GM18508 (cell line): Measurements from ENCODE around the gene EVX1.

Source experiments
- ATAC-seq: cut with Tn5 transposase; IDR thresholded peaks from one replicate; pipeline ENCODE4 v1.9.1; 2021; ENCODE audit warnings: moderate number of reproducible peaks; ENCODE audit not compliant: insufficient read depth, unreplicated experiment

The EVX1 gene

DNA sequence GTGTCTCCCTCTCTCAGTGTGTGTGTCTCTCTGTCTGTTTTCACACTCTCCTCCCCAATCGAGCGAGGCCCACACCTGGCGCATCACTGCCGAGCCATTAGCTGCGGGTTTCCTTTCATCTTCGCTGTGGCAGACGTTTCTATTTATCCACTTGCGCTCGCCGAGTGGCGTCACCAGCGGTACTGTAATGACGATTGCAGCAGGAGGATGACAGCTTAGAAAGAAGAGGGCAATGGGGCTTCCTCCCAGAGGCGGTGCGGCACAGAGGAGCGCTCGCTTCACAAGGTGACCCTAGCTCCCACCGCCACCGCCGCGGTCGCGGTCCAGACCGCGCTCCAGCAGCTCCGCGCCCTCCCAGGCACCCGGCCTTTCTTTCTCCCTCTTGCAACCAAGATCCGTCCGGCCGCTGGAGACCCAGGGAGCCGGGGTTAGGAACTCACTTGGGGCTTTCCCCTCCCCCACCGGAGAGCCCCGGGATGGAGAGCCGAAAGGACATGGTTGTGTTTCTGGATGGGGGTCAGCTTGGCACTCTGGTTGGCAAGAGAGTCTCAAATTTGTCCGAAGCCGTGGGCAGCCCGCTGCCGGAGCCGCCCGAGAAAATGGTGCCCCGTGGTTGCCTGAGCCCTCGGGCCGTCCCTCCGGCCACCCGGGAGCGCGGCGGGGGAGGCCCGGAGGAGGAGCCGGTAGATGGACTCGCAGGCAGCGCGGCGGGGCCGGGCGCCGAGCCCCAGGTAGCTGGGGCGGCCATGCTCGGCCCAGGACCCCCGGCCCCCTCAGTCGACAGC is at the start of gene EVX1:
Gene EVX1 (plus strand): TSS at position 248 of the 785 bp plus-strand sequence. CDS start 229 bp downstream, at position 477.
- no peak for ATAC-seq

DNA sequence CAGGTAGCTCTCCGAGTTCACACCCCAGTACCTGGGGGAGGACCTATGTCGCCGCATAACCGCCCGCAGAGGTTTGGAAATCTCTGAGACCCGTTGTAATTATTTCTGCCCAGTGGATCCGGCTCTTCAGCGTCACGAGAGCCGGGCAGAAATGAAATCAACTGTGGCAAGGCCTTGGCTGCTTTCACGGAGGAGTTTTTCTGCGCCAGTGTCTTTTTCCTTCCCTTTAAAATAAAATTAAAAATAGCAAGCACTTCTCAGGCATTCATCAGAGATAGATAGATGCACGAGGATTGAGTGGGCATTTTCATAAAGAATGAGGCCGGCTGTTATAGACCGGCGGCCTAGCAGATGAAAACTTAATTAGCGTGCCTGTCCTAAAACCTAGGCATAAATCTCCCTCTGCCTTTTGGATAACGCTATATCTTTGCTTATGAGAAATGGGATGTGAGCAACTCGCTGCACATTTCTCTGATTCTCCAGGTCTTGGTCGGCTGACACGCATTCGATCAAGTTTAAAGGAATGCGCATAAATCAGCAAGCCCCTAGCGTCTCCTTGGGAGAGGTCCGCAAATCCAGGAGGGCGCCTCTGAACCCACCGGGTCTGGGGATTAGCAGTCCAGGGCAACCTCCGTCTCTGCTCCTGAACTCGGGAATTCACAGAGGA is 49.1 kb upstream of the EVX1 start:
- ATAC-seq = no peak

DNA sequence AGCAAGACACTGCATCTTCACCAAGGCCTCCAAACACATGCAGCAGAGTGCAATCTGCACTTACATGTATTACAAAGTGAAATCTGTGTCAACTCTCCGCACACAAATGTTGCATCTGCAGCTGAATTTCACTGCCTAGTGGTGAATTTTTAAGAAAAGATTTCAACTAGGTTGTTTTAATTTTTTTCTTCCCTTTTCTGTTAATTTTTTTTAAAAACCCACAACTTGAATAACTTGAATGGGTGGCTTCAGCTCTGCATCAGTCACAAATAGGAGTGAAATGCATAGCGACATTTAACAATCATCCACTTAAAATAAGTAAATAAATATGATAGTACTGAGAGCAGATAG is 48.6 kb upstream of the EVX1 start:
- ATAC-seq = no peak

DNA sequence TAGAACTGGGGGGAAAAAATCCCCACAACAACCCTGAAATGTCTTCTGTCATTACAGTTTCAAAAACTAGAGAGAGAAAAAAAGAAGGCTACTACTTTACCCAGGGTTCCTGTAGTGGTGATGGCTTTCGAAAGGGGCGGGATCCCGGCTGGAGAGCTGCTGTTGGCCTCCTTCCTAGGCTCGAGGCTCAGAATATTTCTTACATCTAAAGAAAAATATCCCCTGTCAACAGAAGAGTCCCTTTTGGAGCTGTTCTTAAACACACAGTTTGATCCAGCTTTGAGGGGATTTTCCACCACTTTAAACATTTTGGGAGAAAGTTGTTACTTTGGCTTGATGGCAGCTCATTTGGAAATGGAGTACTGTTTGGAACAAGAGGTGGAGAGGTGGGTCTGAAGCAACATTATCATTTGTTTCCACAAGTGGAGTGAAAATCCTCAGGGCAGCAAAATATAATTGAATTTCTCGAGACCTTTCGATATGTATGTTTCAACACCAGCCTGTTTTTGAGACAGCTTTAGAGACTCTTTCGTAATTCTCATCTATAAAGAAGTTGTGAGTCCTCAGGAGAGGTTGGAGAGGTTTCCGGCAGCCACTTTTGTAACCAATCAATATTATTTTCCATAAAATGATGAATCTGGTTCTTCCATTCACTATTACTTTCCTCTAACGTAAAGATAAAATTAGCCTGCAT is 47.8 kb upstream of the EVX1 start:
- no peak for ATAC-seq

DNA sequence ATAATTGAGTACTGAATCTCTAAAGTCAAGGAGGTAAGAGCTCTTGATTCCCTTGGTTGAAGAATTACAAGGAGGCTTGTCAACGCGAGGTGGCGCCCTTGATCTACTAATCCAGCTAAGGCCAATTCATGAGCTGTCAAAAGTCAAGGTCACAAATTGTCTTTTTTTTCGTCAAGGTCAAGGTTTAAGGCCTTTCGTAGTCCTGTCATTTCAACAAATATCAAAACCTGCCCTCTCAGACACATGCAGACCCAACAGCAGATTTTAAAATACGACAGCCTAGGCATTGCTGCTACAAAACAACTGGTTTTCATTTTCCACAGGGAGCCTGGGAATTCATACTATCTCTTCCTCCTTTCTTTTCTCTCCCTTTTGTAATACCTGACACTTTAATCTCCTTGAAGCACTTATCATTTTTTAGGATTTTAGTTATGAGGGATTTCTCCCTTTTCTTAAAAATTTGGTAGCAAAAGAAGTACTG is 46.3 kb upstream of the EVX1 start:
- ATAC-seq = no peak

DNA sequence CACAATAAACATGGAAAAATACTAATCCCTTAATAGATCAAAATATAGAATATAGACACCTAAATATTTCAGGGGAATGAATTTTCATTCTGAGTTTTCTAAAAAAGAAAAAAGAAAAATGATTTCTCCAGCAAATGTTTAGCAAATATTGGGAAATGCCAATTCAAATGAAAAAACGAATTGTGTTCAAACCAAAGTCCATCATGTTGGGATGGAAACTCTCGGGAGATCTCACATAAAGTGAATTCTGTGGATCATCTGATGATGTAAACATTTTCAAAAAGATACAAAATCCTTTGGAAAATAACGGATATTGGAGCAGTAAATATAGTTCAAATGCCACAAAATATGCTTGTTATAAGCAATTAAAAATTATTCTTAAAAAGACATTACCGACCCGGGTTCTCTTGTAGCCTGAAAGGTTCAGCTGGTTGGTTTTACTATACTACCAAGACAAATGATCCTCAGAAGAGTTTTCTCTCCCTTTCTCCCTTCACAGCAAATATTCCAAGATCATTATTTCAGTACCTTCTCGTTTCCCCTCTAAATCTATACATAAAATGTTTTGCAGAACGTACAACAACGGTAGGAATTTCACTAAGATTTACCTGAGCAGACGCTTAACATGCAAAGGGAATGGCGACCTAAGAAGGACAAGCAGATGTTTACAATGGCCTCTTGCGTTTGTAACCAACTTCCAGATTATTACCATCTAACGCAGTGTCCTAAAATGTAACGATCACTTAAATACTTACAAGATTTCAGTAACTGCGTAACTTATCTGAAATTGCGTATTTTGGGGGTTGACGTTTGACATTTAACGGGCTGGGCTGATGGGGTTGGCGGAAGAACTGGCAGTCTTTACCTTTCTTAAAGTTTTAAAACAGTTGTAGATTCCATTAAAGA is 45.2 kb upstream of the EVX1 start:
- ATAC-seq = no peak

DNA sequence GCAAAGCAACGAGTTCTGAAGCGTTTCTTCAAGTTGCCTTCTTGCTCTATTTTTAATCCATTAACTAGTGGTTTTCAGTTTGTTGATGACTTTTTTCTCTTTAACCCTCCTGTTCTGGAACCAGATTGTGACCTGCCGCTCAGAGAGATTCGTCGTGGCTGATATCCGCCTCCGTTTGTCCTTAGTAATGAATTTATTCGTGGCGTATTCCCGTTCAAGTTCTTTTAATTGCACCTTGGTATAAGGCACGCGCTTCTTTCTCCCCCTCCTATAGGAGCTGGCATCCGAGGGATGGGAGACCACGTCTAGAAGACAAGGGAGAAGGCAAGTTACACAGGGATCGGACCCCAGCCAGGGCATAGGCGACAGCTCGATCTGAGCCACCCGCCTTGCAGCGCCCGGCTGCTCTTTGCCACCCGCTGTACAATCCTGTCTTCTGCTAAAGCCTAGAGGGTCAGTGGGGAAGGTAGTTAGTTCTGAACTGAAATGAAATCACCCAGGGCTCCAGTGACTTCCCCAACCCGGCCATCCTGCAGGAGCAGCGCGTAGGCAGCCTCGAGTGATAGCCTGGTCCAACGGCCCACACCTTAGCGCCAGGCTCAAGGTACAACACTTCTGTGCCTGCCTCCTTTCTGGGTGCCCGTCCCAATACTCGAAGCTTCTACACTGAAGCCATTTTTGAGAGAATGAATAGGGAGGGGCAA is 44.3 kb upstream of the EVX1 start:
- no peak for ATAC-seq

DNA sequence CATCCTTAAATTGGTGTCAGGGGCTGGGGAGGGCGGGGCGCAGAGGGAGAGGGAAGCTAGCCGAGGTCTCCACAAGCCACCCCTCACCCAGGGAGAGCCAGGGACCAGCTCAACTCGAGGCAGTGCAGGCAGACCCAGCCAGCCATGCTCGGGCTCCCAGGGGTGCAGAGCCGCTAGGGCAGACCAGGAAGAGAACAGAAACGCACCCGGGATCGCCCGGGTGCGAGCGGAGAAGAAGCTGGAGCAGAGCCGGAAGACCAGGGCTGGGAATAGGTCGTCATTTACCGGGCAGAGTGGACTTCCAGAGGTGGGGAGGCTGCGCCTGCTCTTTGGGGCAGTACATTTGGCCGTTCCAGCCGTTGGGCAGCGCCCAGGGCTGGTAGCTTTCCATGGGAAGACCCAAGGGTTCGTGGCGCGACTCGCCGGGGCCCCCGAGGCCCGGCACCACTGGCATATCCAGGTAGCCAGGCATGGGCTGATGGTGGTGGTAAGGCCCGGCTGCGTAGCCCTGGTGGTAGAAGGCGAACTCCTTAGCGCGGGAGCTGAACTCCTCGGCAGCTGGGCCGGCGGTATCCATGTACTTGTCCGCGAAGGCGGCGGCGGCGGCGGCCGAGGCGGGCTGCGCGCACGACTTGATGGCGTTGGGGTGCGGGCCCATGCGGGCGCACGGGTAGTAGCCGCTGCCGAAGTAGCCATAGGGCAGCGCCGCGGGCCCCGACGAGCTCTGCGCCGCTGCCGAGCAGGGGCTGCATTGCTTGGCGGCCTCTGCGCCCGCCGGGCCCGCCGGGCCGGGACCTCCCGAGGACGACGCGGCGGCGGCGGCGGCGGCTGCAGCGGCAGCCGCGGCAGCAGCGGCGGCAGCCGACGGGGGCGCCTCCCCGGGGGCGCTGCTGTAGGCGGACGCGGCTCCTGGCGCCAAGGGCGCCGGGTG is 43.5 kb upstream of the EVX1 start:
- ATAC-seq = no peak

DNA sequence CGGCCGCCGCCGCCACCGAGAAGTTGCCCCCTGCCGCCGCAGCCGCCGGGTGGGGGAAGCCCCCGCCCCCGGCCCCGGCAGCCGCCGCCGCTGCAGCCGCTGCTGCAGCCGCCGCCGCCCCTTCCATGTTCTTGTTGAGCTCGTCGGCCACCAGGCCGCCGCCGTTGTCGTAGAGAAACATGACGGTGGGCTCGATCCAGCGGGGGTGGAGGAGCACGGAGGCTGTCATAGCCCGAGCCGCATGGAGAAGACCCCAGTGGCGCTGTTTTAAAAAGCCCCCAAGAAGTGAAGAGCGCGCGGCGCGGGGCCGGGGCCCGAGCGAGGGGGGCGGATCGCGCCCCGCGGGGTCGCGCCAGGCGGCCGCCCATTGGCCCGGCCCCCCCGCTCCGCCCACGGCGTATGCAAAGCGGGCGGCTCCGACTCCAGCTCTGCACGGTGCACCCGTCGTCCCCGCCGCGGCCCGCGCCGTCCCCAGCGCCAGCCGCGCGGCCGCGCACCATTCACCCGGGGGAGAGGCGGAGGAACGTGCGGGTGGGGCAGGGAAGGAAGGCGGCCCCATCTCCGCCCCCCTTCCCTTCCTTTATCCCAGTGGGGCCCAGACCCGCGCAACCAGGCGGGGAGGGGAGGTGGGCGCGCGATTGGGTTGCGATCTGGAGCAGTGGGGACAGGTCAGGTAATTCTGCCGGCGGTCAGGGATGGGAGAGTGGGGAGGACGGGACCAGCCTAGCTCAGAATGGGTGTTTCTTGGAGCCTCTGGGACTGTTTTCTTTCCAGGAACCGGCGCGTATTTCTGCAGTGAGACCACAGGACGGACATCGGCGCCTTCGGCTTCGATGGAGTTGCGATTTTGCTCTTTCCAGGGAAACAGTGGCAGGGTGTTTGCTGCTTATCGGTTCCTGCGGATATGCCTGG is 42.5 kb upstream of the EVX1 start, which contains the start of gene HOXA13:
Gene HOXA13 (minus strand): TSS at position 243 of the 912 bp plus-strand sequence. CDS start 14 bp downstream, at position 229.
- ATAC-seq = no peak

DNA sequence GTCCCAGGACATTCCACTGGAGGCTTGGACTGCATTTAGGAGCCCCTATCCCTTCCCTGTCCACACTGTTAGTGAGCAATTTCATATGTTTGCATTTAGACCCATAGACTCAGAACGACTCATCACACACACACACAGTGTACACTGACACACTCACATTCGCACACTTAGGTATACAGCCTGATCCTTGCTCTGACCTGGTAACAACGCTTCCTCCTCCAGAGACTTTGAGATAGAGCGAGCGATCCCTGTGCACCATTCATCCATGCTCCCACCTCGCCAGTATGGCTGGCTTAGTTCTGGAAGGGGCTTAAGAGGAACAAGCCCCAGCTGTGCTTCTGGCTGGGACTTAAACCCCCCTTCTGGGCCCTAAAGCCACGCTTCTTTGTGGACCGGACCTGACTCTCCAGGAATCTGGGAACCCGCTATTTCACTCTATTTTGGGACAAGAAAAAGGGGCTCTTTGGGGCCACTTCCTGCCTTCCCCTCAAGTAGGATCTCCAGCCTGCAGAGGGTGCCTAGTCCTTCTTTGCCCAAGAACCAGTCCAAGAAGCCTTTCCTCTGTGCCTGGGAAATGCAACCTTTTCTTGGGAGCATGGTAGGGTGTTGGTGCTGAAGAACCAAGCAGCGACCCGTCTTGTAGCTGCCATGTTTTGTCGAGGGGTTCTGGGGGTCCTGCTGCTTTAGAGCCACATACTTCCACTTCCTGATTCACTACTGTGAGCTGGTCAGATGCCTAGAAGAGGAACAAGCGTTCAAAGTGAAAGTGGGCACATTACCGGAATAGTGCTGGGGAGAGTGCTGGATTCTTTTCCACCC is 41.6 kb upstream of the EVX1 start:
- ATAC-seq = no peak

DNA sequence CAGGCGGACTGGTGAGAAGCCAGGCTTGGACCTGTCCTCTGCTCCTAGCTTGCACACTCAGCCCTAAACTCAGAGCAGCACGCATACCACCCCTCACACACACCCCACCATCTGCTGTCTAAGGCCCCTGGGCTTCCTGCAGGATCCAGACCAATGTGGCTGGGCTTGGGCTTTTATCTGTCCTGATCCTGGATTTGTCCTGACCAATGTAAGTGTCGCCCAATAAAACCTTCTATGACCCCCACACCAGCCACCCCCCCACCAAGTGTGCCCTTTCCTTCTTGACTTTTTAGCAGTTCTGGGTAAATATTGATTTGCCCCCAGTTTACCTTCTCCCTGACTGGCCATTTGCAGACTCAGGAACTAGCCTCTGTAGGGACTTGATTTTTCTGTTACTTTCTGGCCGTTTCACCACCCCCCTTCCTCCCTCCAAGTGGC is 41.0 kb upstream of the EVX1 start:
- ATAC-seq = no peak

DNA sequence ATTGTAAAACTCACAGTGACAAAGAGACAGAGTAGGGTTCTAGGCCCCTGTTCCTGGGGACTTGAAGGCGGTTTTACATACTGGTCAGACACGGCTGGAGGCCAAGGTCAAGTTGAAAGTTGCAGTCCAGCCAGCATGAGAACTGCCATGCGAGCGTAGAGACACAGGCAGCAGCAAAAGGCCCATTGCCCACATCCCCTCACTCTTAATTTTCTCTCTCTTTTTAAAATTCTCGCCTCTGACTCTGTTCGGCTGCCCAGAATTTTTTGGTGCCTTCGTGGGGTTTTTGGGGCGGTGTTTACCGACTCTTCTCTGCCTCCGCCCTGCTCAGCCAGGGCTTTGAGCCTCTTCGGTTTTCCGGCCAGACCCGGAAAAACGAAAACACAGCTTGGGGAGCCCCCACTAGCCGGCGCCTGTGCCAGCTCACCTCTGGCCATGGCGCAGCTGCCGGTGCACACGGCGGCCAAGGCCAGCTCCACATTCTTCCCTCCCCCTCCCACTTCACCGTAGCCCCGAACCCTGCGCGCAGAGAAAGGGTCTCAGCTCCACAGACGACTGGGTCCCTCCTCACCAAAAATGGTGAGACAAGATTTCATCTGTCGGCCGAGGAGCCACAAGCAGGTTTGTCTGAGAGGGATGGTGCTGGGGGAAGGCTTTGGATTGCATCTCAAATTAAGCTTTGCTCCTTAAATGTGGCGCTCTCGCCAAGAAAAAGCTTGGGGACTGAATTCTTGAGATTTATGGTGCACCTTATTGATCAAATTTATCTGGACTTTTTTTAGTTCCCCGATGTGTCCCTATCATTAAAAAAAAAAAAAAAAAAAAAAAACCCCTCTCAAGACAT is 40.4 kb upstream of the EVX1 start:
- ATAC-seq = no peak

DNA sequence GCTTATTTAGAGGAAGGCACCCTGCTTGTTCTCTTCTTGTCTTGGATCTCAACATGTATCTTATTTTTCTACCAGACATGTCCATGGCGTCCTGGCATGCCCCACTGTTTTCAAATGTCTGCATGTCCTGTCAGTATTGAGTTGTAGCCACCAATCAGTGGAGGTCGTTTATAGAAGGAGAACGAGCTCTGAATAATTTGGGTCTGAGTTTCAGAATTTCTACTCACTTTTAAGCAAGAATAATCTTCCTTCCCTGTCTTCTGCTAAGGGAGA is 39.8 kb upstream of the EVX1 start:
- ATAC-seq = no peak

DNA sequence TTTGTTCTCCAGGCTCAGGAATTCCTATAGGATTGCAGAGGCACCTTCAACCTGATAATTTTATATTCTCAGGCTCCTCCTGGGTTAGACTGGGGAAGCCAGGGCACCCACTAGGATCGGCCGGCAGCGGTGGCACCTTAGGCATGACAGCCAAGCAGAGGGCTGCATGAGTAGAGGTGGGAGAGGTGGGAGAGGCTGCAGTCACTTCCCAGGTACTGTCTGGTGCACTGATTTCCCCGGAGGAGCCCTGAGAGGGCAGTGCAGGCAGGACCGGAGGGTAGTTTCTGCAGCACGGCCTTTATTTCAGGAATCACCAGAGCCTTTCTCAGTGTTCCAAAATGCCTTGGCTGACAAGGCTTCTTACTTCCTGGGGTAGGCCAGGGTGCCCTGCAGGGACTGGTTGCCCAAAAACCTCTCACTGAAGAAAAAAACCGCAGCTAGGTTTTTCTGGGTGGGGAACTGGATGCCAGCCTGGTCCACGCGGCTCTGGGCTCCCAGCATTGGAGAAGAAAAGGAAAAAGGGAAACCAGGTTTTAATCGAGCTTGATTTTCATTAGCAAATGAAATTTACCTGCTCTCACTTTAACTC is 39.1 kb upstream of the EVX1 start:
- no peak for ATAC-seq

DNA sequence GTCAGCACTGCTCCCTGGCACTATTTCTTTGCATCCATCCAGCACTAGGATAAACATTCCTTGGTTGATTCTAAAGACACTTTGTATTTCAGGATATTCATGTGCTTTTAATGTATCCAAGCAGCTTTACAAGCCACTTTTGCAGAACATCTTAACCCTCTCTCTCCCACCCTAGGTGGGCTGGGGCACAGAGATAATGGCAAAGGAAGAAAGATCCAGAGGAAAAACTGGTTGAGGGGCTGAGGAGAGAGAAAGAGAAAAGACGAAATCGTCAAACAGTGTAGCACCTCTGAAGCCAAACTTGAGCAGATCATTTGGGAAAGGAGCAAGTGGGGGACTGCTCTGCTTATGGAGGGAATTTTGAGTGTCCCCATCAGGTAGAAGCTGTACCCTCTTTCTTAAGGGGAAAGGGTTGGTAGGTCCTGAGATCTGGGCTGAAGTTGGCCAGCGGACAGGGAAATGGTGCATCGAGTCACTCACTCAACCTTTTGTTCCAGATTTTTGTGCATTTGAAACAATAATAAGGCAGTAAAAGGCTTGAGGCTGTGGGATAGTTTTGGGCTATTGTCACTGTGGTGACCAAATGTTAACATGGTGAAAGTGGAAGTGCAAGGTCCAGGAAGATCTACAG is 38.5 kb upstream of the EVX1 start:
- no peak for ATAC-seq
